Panc1 (cell line): Measurements from ENCODE around the gene LYPD6.

Experiments
- CTCF ChIP-seq: fragments of 450-650 bp; IDR thresholded peaks from 2 replicates; pipeline ENCODE4 v1.5.1; 2017; ENCODE audit warnings: mild to moderate bottlenecking
- POLR2AphosphoS5 ChIP-seq: IDR thresholded peaks from 2 replicates; pipeline ENCODE4 v1.6.1; 2012; ENCODE audit warnings: mild to moderate bottlenecking, low read depth, low read length, moderate library complexity
- SIN3A ChIP-seq: IDR thresholded peaks from 2 replicates; pipeline ENCODE4 v1.6.1; 2012; ENCODE audit warnings: low read depth, mild to moderate bottlenecking, low read length, moderate library complexity, borderline replicate concordance; ENCODE audit not compliant: insufficient read depth
- TCF7L2 ChIP-seq: IDR thresholded peaks from 2 replicates; pipeline ENCODE4 v1.6.1; 2011; ENCODE audit warnings: mild to moderate bottlenecking, low read depth, low read length, inconsistent platforms

- TF ChIP-seq CTCF (peak; percentile 76), TCF7L2 (no peak), SIN3A (no peak), POLR2AphosphoS5 (no peak)
Observed at GRCh38 chr2:149313512-149313972, 16.8 kb upstream of the LYPD6 start.
